PC-9 (cell line): ENCODE data around the gene VILL. TPM values are rescaled to one million over a fixed set of nuclear protein-coding genes. Genes with fewer than 3 reads are reported as not detected.

Experiments used
- BruUV-seq: library from RNA; stranded (reverse); fragments of 400-500 nt; replicated peaks from 2 replicates; lab custom pipeline; 2021; lab: Mats Ljungman, UMichigan
- CTCF ChIA-PET: fragments of 300-600 bp; sonication (Branson Sonifier 250); formaldehyde crosslinking; loops from one replicate; lab custom pipeline; 2022; ENCODE audit warnings: antibody characterized with exemption; lab: Charles Lee
- POLR2A ChIA-PET: fragments of 300-600 bp; sonication (Branson Sonifier 250); formaldehyde crosslinking; loops from one replicate; lab custom pipeline; 2022; ENCODE audit warnings: antibody characterized with exemption; ENCODE audit not compliant: unreplicated experiment; lab: Charles Lee
- DNase-seq, 2 experiments: peaks; one replicate each; pipeline versions ENCODE4 v3.0.0 to v3.0.0-alpha.2; 2015 to 2022; ENCODE audit warnings: mixed read lengths in 1 of 2
- H2AFZ ChIP-seq: fragments of 200-600 bp; sonication (generic); 2 replicates; pipeline ENCODE4 v1.8.1; 2017; ENCODE audit warnings: antibody characterized with exemption
- H3F3A ChIP-seq: fragments of 200-600 bp; sonication (generic); 2 replicates; pipeline ENCODE4 v1.8.1; 2017; ENCODE audit warnings: antibody characterized with exemption, mild to moderate bottlenecking, low read depth; ENCODE audit not compliant: insufficient read depth
- H3K27ac ChIP-seq: fragments of 200-600 bp; sonication (generic); 2 replicates; pipeline ENCODE4 v1.6.1; 2016; ENCODE audit warnings: mixed run types
- H3K27me3 ChIP-seq: fragments of 200-600 bp; sonication (generic); 2 replicates; pipeline ENCODE4 v1.6.1; 2016; ENCODE audit warnings: low read depth, mixed run types; ENCODE audit not compliant: insufficient read depth
- H3K36me3 ChIP-seq: fragments of 200-600 bp; sonication (generic); 2 replicates; pipeline ENCODE4 v1.6.1; 2016; ENCODE audit warnings: low read depth, mixed run types
- H3K4me1 ChIP-seq: fragments of 200-600 bp; sonication (generic); replicated peaks from 2 replicates; pipeline ENCODE4 v1.6.1; 2016; ENCODE audit warnings: mixed run types; ENCODE audit not compliant: insufficient read depth
- H3K4me2 ChIP-seq: fragments of 200-600 bp; sonication (generic); 2 replicates; pipeline ENCODE4 v1.6.1; 2017; ENCODE audit warnings: mixed run types
- H3K4me3 ChIP-seq: fragments of 200-600 bp; sonication (generic); 2 replicates; pipeline ENCODE4 v1.6.1; 2016; ENCODE audit warnings: mixed run types
- H3K79me2 ChIP-seq: fragments of 200-600 bp; sonication (generic); 2 replicates; pipeline ENCODE4 v1.6.1; 2017; ENCODE audit warnings: low read depth, mixed run types
- H3K9me2 ChIP-seq: fragments of 200-600 bp; sonication (generic); 2 replicates; pipeline ENCODE4 v1.8.1; 2017; ENCODE audit warnings: mild to moderate bottlenecking; ENCODE audit not compliant: insufficient read depth
- H3K9me3 ChIP-seq: fragments of 200-600 bp; sonication (generic); 2 replicates; pipeline ENCODE4 v1.8.1; 2016; ENCODE audit warnings: low read depth; ENCODE audit not compliant: insufficient read depth
- H4K20me1 ChIP-seq: fragments of 200-600 bp; sonication (generic); 2 replicates; pipeline ENCODE4 v1.8.1; 2017; ENCODE audit not compliant: insufficient read depth
- EZH2 ChIP-seq: fragments of 200-600 bp; sonication (generic); IDR thresholded peaks from 2 replicates; pipeline ENCODE4 v1.8.0; 2017; ENCODE audit warnings: antibody characterized with exemption, low read depth
- intact Hi-C: fragments of 100-400 bp; cut with micrococcal nuclease; formaldehyde crosslinking; loops from one replicate; pipeline ENCODE4 v1.10.0; 2022; ENCODE audit not compliant: unreplicated experiment
- total RNA-seq: library from RNA; stranded (reverse); gene quantifications from 2 replicates; pipeline ENCODE4 v1.2.3, GENCODE V29; 2021
- TF ChIP-seq, protein P1 (sequence below): fragments of 200-600 bp; sonication (generic); conservative IDR thresholded peaks from 2 replicates; pipeline ENCODE4 v1.6.1; 2017; ENCODE audit warnings: mixed run types, antibody characterized with exemption, mild to moderate bottlenecking, moderate library complexity

VILL gene
- total RNA-seq, 1 experiment from 2014 or later, result 14.7 TPM

DNA sequence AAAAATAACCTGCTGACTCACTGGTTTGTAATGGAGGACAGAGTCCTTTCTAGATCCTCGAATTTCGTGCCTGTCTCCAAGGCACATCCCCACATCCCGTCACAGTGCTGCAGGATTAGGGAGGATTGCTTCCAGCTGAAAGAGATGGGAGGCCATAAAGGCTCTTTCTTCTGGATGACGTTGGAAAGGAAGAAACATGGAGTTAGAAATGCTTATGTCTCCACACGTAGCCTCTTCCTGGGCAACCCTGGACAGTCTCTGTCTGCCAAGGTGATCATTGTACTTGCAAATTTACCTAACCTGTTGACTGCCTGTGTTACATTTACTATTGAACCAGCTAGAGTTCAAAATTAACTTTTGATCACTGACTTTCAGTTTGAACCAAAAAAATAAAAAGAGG is 27.6 kb upstream of the VILL start:
- no TSS peak for BruUV-seq
- DNase-seq, result no peak
- Histone ChIP-seq H3K9me3 (no peaks in the 10 kb centered on the region), H3K79me2 (no peaks in the 10 kb centered on the region), H3K36me3 (peaks cover 5% of the 10 kb centered on the region), H3K4me3 (no peak overlapping the region), H2AFZ (no peak overlapping the region), H3K4me2 (no peak overlapping the region), H3K27me3 (no peaks in the 10 kb centered on the region), H3F3A (no peaks in the 10 kb centered on the region), H4K20me1 (no peaks in the 10 kb centered on the region), H3K9me2 (no peaks in the 10 kb centered on the region), H3K27ac (no peak overlapping the region), H3K4me1 (no peaks in the 10 kb centered on the region)
- POLR2A ChIA-PET, result no interaction called here
- CTCF ChIA-PET, result no interaction called here
- intact Hi-C loops, result no loop called here
- no peak for TF ChIP-seq EZH2
- TF ChIP-seq, protein P1, sequence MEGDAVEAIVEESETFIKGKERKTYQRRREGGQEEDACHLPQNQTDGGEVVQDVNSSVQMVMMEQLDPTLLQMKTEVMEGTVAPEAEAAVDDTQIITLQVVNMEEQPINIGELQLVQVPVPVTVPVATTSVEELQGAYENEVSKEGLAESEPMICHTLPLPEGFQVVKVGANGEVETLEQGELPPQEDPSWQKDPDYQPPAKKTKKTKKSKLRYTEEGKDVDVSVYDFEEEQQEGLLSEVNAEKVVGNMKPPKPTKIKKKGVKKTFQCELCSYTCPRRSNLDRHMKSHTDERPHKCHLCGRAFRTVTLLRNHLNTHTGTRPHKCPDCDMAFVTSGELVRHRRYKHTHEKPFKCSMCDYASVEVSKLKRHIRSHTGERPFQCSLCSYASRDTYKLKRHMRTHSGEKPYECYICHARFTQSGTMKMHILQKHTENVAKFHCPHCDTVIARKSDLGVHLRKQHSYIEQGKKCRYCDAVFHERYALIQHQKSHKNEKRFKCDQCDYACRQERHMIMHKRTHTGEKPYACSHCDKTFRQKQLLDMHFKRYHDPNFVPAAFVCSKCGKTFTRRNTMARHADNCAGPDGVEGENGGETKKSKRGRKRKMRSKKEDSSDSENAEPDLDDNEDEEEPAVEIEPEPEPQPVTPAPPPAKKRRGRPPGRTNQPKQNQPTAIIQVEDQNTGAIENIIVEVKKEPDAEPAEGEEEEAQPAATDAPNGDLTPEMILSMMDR, result no peak

DNA sequence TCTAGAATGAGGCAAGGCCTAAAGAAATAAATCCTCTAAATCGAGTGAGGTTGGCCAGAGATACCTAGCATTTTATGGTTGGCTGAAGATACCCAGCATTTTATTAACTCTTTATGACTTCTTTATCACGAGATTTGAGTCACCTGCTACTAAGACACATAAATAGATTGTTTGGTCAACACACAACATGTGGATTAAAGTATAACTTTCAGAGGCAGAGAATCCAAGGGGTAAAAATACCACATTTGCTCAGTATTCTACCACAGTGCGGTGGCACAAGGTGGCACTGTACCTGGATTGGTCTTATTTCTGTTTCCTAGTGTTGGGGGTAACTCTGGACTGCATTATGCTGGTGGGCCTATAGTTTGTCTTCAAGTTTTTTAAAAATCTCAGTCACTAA is 27.0 kb upstream of the VILL start:
- intact Hi-C loops, result no loop called here
- BruUV-seq, result no TSS peak
- Histone ChIP-seq H3K27me3 (no peaks in the 10 kb centered on the region), H3K9me3 (no peaks in the 10 kb centered on the region), H4K20me1 (no peaks in the 10 kb centered on the region), H2AFZ (no peak overlapping the region), H3K4me2 (no peak overlapping the region), H3K4me1 (no peaks in the 10 kb centered on the region), H3K4me3 (no peak overlapping the region), H3K79me2 (no peaks in the 10 kb centered on the region), H3F3A (no peaks in the 10 kb centered on the region), H3K9me2 (no peaks in the 10 kb centered on the region), H3K36me3 (peaks cover 5% of the 10 kb centered on the region), H3K27ac (no peak overlapping the region)
- CTCF ChIA-PET, result interaction anchor here (0.6 kb wide), 1 partner anchor 10 kb away, joined by 8 read pairs; no protein-coding TSS in a partner anchor
- POLR2A ChIA-PET, result no interaction called here
- DNase-seq, result no peak
- no peak for TF ChIP-seq EZH2
- TF ChIP-seq, protein P1, result no peak

DNA sequence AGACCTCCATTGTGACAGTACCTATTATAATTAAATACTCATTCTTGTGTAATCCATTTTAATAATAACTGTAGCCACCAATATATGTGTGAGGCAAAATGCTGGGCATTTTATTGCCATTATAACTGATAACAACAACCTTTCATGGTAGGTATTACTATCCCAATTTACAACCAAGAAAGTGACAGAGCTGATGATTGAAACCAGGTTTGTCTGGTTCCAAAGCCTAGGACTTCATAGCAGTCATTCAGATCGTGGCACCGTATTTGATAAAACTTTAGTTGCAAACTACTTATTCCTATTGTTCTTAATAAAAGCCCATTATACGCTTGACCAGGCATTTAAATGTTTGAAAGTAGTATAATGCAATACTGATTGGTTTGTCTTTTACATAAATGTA is 26.4 kb upstream of the VILL start:
- Histone ChIP-seq H4K20me1 (no peaks in the 10 kb centered on the region), H3K9me3 (no peaks in the 10 kb centered on the region), H3K4me1 (no peaks in the 10 kb centered on the region), H3K9me2 (no peaks in the 10 kb centered on the region), H3K27ac (no peak overlapping the region), H3K4me2 (no peak overlapping the region), H3K79me2 (no peaks in the 10 kb centered on the region), H3K4me3 (no peak overlapping the region), H2AFZ (no peak overlapping the region), H3K27me3 (no peaks in the 10 kb centered on the region), H3K36me3 (peaks cover 5% of the 10 kb centered on the region), H3F3A (no peaks in the 10 kb centered on the region)
- no peak for DNase-seq
- ChIA-PET POLR2A (no interaction called here), CTCF (interaction anchor here (0.5 to 1.8 kb wide), 3 partner anchors 10 to 528 kb away, joined by 3 to 9 read pairs (median 8); no protein-coding TSS in a partner anchor)
- BruUV-seq, result no TSS peak
- intact Hi-C loops, result no loop called here
- TF ChIP-seq EZH2, result no peak
- TF ChIP-seq, protein P1, result no peak
